Neutrophil (primary cell): ENCODE data around the gene CACNG5.

Experiments used
- H3K27ac ChIP-seq: fragments of 200-600 bp; sonication (generic); 2 replicates; pipeline ENCODE4 v1.5.1; 2016; ENCODE audit warnings: mild to moderate bottlenecking, moderate library complexity
- H3K27me3 ChIP-seq: fragments of 200-600 bp; sonication (generic); 2 replicates; pipeline ENCODE4 v1.6.0; 2016; ENCODE audit warnings: mild to moderate bottlenecking
- H3K36me3 ChIP-seq: fragments of 200-600 bp; sonication (generic); 2 replicates; pipeline ENCODE4 v1.5.1; 2017
- H3K4me1 ChIP-seq, 2 experiments: fragments of 200-600 bp in 1 of 2; sonication (generic) in 1 of 2; 1 replicate in 1 of 2; 2 replicates in 1 of 2; pipeline versions ENCODE4 v1.5.1 to v1.6.1; 2013 to 2016; ENCODE audit warnings: low read depth in 1 of 2, low read length in 1 of 2, mild to moderate bottlenecking in 1 of 2, moderate library complexity in 1 of 2; ENCODE audit not compliant: control insufficient read depth in 1 of 2, insufficient read depth in 1 of 2
- H3K4me3 ChIP-seq, 2 experiments: fragments of 200-600 bp in 1 of 2; sonication (generic) in 1 of 2; 1 replicate in 1 of 2; 2 replicates in 1 of 2; pipeline ENCODE4 v1.5.1; 2013 to 2016; ENCODE audit warnings: low read depth in 1 of 2, low read length in 1 of 2, mild to moderate bottlenecking in 1 of 2, moderate library complexity in 1 of 2
- H3K9me3 ChIP-seq: fragments of 200-600 bp; sonication (generic); 2 replicates; pipeline ENCODE4 v1.5.1; 2016
- TF ChIP-seq, protein P1 (sequence below): fragments of 200-600 bp; sonication (generic); IDR thresholded peaks from 2 replicates; pipeline ENCODE4 v1.5.1; 2016; ENCODE audit warnings: antibody characterized with exemption

The CACNG5 gene

GRCh38 chr17:66925811-66926500, 91.0 kb downstream of the CACNG5 start:
- Histone ChIP-seq H3K9me3 (no peaks in the 10 kb centered on the region), H3K27me3 (peaks cover 7% of the 10 kb centered on the region)

GRCh38 chr17:66928949-66929348, 94.0 kb downstream of the CACNG5 start:
- TF ChIP-seq, protein P1, sequence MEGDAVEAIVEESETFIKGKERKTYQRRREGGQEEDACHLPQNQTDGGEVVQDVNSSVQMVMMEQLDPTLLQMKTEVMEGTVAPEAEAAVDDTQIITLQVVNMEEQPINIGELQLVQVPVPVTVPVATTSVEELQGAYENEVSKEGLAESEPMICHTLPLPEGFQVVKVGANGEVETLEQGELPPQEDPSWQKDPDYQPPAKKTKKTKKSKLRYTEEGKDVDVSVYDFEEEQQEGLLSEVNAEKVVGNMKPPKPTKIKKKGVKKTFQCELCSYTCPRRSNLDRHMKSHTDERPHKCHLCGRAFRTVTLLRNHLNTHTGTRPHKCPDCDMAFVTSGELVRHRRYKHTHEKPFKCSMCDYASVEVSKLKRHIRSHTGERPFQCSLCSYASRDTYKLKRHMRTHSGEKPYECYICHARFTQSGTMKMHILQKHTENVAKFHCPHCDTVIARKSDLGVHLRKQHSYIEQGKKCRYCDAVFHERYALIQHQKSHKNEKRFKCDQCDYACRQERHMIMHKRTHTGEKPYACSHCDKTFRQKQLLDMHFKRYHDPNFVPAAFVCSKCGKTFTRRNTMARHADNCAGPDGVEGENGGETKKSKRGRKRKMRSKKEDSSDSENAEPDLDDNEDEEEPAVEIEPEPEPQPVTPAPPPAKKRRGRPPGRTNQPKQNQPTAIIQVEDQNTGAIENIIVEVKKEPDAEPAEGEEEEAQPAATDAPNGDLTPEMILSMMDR = no peak
- no peaks in the 10 kb centered on the region for H3K4me1 ChIP-seq
- peaks cover 7% of the 10 kb centered on the region for H3K27me3 ChIP-seq
- H3K27ac ChIP-seq = no peak overlapping the region
- H3K9me3 ChIP-seq = no peaks in the 10 kb centered on the region
- H3K36me3 ChIP-seq = no peaks in the 10 kb centered on the region
- H3K4me3 ChIP-seq = no peak overlapping the region

More at GRCh38 chr17:66925811-66926500, 91.0 kb downstream of the CACNG5 start:
- Histone ChIP-seq H3K4me1 (no peaks in the 10 kb centered on the region), H3K36me3 (no peaks in the 10 kb centered on the region), H3K4me3 (no peak overlapping the region), H3K27ac (no peak overlapping the region)
- TF ChIP-seq, protein P1 = no peak

DNA sequence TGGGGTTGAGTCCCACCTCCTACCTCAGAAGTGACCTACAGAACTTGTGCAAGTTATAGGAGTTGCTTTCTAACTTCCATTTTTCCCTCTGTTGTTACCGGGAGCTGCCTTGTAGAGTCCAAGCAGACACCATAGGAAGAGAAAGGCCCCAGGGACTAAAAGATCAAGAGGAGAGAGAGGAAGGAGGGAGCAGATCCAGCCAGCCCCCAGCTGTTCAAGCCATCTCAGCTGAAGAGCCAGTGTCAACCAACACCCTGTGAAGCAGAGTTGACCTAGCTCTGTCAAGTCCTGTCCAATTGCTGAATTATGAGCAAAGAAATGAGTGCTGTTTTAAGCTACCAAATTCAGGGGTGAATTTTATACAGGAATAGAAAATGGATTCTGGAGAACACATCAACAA, 94.7 kb downstream of the CACNG5 start:
- Histone ChIP-seq H3K36me3 (no peaks in the 10 kb centered on the region), H3K4me1 (no peaks in the 10 kb centered on the region), H3K4me3 (no peak overlapping the region), H3K27me3 (peaks cover 7% of the 10 kb centered on the region), H3K9me3 (no peaks in the 10 kb centered on the region), H3K27ac (no peak overlapping the region)
- TF ChIP-seq, protein P1 = no peak

GRCh38 chr17:66930933-66931332, 96.0 kb downstream of the CACNG5 start:
- H3K27ac ChIP-seq = no peak overlapping the region
- H3K4me3 ChIP-seq = no peak overlapping the region
- no peaks in the 10 kb centered on the region for H3K36me3 ChIP-seq
- H3K4me1 ChIP-seq = no peaks in the 10 kb centered on the region
- H3K27me3 ChIP-seq = peaks cover 3% of the 10 kb centered on the region
- H3K9me3 ChIP-seq = no peaks in the 10 kb centered on the region
- TF ChIP-seq, protein P1 = no peak

DNA sequence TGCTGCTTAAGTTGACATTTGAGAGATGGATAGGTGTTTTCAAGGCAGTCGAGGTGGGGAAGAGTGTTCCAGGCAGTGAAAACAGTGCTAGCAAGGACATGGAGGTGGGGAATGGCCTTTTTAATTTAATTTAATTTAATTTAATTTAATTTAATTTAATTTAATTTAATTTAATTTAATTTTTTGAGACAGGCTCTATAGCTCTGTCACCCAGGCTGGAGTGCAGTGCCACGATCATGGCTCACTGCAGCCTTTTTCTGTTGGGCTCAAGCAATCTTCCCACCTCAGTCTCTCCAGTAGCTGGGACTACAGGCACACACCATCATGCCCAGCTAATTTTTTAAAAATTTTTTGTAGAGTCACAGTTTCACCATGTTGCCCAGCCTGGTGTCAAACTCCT, 97.4 kb downstream of the CACNG5 start:
- H3K27me3 ChIP-seq = no peaks in the 10 kb centered on the region
- H3K9me3 ChIP-seq = no peaks in the 10 kb centered on the region
- no peak overlapping the region for H3K4me3 ChIP-seq
- TF ChIP-seq, protein P1 = no peak
- H3K27ac ChIP-seq = no peak overlapping the region
- no peaks in the 10 kb centered on the region for H3K4me1 ChIP-seq
- H3K36me3 ChIP-seq = no peaks in the 10 kb centered on the region
